ENCODE results near the gene CAD.

DNA sequence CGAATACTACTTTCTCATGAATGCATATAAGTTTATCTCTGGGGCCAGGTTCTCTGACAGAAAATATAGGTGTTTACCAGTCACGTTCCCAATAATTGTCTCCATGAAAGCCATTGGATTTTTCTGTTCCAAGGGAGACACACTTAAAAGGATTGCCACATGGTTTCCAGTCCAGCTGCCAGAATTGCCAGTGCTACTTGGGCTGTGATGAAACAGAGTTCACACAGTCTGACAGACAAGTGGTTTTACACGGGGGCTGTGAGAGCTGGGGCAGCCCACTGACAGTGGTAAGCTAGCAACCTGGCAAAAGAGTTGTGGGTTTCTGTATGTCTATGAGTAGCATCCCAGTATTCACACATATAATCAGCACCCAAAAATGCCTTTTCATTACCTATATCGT lies 33.1 kb upstream of the CAD start:
- TF ChIP-seq, protein P1, sequence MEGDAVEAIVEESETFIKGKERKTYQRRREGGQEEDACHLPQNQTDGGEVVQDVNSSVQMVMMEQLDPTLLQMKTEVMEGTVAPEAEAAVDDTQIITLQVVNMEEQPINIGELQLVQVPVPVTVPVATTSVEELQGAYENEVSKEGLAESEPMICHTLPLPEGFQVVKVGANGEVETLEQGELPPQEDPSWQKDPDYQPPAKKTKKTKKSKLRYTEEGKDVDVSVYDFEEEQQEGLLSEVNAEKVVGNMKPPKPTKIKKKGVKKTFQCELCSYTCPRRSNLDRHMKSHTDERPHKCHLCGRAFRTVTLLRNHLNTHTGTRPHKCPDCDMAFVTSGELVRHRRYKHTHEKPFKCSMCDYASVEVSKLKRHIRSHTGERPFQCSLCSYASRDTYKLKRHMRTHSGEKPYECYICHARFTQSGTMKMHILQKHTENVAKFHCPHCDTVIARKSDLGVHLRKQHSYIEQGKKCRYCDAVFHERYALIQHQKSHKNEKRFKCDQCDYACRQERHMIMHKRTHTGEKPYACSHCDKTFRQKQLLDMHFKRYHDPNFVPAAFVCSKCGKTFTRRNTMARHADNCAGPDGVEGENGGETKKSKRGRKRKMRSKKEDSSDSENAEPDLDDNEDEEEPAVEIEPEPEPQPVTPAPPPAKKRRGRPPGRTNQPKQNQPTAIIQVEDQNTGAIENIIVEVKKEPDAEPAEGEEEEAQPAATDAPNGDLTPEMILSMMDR (IDR thresholded peaks at IDR 0.05) = no peak
- no peak for TF ChIP-seq POLR2A (IDR thresholded peaks at IDR 0.05)

Data from esophagus squamous epithelium (tissue), 4 donors.